C1 segment of cervical spinal cord (tissue), 14 donors: Measurements from ENCODE around the gene MMS19.
"Not testable (repeated sequence)": the region's sequence is repeated elsewhere in the genome, so short reads cannot be mapped to it uniquely, and the experiment has no call there.

Source experiments
- DNase-seq, 14 donors: peaks; one replicate each; lab custom pipeline; 2025; lab: John Stamatoyannopoulos, UW

MMS19 gene

DNA sequence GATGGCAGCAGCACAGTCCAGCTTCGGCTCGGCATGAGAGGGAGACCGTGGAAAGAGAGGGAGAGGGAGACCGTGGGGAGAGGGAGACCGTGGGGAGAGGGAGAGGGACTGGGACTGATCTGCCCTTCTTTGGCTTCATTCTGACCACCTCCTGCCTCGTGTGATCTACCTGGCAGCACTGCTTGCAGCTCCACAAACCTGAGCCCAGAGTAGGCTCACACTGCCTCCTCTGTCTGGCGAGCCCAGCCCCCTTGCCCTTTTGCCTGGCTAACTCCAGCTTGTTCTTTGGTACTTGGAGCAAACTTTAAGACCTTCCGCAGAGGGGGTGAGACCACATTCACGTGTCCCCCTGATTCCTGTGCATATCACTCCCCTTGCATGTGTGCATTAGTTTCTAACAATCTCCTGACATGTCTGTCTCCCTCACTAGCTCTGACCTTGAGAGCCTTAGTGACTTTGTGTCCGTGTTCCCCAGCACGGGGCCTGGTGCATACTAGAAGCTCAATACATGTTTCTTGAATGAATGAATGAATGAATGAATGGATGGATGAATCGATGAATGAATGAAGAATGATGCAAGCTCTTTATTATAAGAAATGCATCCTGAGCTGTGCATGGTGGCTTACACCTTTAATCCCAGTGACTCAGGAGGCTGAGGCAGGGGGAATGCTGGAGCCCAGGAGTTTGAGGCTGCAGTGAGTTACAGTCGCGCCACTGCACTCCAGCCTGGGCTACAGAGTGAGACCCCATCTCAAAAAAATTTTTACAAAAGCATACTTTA is 31.7 kb upstream of the MMS19 start:
- DNase-seq, result no peak

- DNase-seq, result not testable (repeated sequence)
Observed at GRCh38 chr10:97528876-97529275, 30.7 kb upstream of the MMS19 start.

GRCh38 chr10:97525683-97526110 is 27.5 kb upstream of the MMS19 start:
- no peak for DNase-seq

GRCh38 chr10:97525086-97525485 is 26.9 kb upstream of the MMS19 start:
- DNase-seq, result peak in 1 of 14 donors; percentile 53

- DNase-seq, result no peak
Observed at GRCh38 chr10:97522937-97523336, 24.7 kb upstream of the MMS19 start.

DNA sequence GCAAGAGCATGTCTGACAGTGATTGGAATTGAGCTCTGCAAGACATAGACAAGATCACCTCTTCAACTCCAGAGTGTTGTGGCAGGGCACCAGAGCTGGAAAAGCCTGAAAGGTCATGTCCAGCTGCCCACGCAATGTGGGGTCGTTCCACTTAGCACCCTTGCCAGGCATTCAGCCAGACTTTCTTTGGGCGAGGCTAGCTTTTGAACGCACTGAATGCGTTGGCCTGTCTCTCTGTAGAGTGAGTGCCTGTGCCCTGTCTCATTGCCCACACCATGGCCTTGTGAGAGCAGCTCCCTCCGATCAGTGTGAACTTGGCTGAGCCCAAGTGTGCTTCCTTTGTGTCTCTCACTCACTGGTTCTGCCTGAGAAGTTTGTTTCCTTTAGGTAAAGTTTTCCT is 23.8 kb upstream of the MMS19 start:
- DNase-seq, result no peak

DNA sequence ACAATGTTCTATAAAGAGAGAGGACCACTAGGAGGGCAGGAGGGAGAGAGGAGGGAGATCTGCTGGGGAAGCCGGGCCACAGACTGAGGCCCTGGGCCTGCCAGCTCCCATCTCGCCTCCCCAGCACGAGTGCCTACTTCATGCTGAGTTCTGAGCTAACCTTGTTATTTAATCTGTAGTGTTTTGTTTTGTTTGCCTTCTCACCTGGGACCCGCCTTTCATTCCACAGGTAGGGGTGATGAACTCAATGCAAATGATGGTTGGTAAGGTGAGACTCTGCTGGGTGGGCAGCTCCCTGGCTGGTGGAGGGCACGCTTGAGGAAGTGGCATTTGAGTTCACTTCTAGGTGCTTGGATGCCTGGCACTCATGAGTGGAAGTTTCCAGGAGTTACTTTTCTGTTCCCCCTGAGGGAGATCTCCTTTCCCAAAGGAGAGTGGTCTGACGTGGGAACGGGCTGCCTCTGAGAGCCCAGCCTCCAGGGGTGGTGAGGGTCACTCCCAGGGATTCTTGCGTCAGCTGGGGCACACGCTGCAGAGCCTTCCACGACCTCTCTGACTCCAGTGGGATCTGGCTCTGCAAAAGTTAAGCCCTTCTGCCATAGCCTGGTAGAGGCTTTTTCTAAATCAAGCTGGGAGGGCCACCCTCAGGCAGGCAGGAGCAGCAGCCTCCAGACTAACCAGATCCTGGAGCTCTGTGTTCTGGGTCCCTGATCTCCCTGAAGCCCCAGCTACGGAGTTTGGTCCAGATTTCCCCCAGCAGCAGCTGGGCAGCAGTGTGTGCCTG is 22.9 kb upstream of the MMS19 start:
- DNase-seq, result no peak

GRCh38 chr10:97520520-97520919 is 22.3 kb upstream of the MMS19 start:
- no peak for DNase-seq

GRCh38 chr10:97519342-97519741 is 21.1 kb upstream of the MMS19 start:
- DNase-seq, result no peak

- no peak for DNase-seq
Observed at GRCh38 chr10:97518301-97519043, 20.2 kb upstream of the MMS19 start.

GRCh38 chr10:97517778-97518300 is 19.6 kb upstream of the MMS19 start:
- no peak for DNase-seq

DNA sequence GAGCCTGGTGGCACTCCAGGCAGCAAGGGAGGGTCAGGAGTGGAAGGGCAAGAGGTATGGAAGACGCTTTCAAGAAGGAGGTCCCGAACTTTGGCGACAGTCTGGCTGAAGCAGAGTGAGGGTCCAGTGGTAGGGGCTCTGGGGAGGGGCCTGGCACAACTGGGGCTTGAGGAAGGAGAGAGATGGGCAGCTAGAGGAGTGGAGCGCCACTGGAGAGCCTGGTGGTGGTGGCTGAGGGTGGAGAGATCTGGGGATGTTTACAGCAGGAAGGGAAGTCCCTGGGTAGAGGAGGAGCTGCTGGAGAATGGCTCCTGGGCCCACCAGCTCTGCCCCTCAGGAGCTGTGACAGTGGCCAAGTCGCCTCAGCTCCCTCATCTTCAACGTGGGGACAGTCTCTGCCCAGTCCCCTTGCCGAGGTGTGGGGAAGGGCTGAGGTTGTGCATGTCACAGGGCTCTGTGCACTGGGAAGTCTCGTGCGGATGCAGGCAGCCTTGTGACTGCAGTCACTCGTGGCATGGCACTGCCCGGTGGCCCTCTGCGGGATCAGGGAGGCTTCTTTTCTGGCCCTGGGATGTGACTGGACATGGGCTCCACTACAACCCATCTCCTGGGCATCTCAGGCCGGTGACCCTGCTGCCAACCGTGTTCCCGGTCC is 19.0 kb upstream of the MMS19 start:
- no peak for DNase-seq

GRCh38 chr10:97515271-97515978 is 17.2 kb upstream of the MMS19 start:
- no peak for DNase-seq

- DNase-seq, result no peak
Observed at GRCh38 chr10:97514344-97514743, 16.1 kb upstream of the MMS19 start.

GRCh38 chr10:97512993-97513392 is 14.8 kb upstream of the MMS19 start:
- no peak for DNase-seq

DNA sequence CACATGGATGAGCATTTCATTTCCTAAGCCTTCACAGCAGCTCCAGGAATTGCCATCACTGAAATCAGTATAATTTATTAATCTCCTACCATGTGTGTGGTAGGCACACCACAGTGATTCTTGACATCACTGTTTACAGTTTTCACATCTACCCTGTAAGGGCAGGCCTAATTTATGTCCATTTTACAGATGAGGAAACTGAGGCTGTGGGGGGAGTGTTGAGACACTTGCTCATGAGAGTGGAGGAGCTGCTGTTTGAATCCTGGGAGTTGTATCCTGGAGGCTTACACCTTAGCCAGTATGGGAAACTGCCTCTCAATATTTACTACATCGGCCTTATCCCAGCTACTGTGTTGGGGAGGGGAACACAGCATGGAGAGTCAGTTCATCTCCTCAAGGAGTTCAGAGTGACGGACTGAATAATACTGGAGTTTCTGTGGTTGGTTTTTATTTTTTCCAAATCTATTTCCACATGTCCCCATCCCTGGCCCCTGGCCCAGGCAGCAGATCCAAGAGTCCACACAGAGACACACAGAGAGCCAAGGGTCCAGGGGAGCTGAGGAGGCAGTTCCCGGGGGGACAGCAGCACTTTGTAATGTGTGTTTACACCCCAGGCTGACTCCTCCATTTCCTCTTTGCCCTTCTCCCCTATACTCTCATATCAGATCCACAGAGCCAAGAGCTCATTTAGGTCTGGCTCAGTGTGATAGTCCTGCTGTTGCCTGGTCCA is 13.7 kb upstream of the MMS19 start:
- no peak for DNase-seq

GRCh38 chr10:97510686-97511085 is 12.5 kb upstream of the MMS19 start:
- no peak for DNase-seq

- DNase-seq, result no peak
Observed at GRCh38 chr10:97509120-97509680, 11.0 kb upstream of the MMS19 start.

- DNase-seq, result peak in 4 of 14 donors; percentile 10 to 39 (median 14)
Observed at GRCh38 chr10:97508342-97508741, 10.1 kb upstream of the MMS19 start.
